Liver (tissue), 9 donors: Measurements from ENCODE around the gene SLC35A3. TPM values are rescaled to one million over a fixed set of nuclear protein-coding genes. Genes with fewer than 3 reads are reported as not detected.
"Not testable (repeated sequence)": the region's sequence is repeated elsewhere in the genome, so short reads cannot be mapped to it uniquely, and the experiment has no call there.

Experiments used
- DNase-seq: peaks from one replicate; pipeline ENCODE4 v3.0.0-alpha.2; 2017; ENCODE audit warnings: low spot score
- H3K27ac ChIP-seq, 2 donors: one replicate each; pipeline ENCODE4 v1.7.0; 2013; ENCODE audit warnings: inconsistent platforms in 2 of 2, low read length in 2 of 2, control low read depth in 1 of 2, low read depth in 1 of 2, mild to moderate bottlenecking in 1 of 2
- H3K27me3 ChIP-seq, 4 donors: one replicate each; pipeline versions ENCODE4 v1.6.1 to v1.7.0; 2013; ENCODE audit warnings: low read length in 3 of 4, inconsistent platforms in 1 of 4, mild to moderate bottlenecking in 1 of 4, moderate library complexity in 1 of 4; ENCODE audit not compliant: control insufficient read depth in 4 of 4, insufficient read depth in 4 of 4
- H3K36me3 ChIP-seq, 4 donors: one replicate each; pipeline versions ENCODE4 v1.6.1 to v1.7.0; 2013; ENCODE audit warnings: low read length in 3 of 4, mild to moderate bottlenecking in 3 of 4, low read depth in 1 of 4, moderate library complexity in 1 of 4; ENCODE audit not compliant: control insufficient read depth in 4 of 4, insufficient read depth in 3 of 4
- H3K4me1 ChIP-seq, 4 donors: one replicate each; pipeline versions ENCODE4 v1.6.1 to v1.7.0; 2013; ENCODE audit warnings: low read length in 3 of 4, mild to moderate bottlenecking in 3 of 4, moderate library complexity in 1 of 4; ENCODE audit not compliant: control insufficient read depth in 4 of 4, insufficient read depth in 4 of 4
- H3K4me3 ChIP-seq, 3 donors: one replicate each; pipeline versions ENCODE4 v1.6.1 to v1.7.0; 2013; ENCODE audit warnings: low read length in 3 of 3, control low read depth in 1 of 3, low read depth in 1 of 3, mild to moderate bottlenecking in 1 of 3
- H3K9ac ChIP-seq, 2 donors: one replicate each; pipeline ENCODE4 v1.7.0; 2013; ENCODE audit warnings: low read length in 2 of 2, mild to moderate bottlenecking in 2 of 2, moderate library complexity in 2 of 2, control low read depth in 1 of 2, low read depth in 1 of 2
- H3K9me3 ChIP-seq, 4 donors: one replicate each; pipeline versions ENCODE4 v1.6.1 to v1.7.0; 2013; ENCODE audit warnings: low read length in 3 of 4; ENCODE audit not compliant: control insufficient read depth in 4 of 4
- CTCF ChIP-seq: fragments of 150-350 bp; IDR thresholded peaks from 2 replicates; pipeline ENCODE4 v1.5.1; 2017; ENCODE audit warnings: improper control_type of control experiment, low read depth, low read length; ENCODE audit not compliant: missing input control
- EGR1 ChIP-seq, 2 donors: IDR thresholded peaks; 2 replicates each; pipeline ENCODE4 v1.6.1; 2016 to 2018; ENCODE audit warnings: antibody characterized with exemption in 2 of 2, low read depth in 2 of 2
- FOXA2 ChIP-seq: IDR thresholded peaks from 2 replicates; pipeline ENCODE4 v1.6.1; 2016; ENCODE audit warnings: antibody characterized with exemption
- HNF4A ChIP-seq, 2 donors: conservative IDR thresholded peaks; 2 replicates each; pipeline ENCODE4 v1.6.1; 2016; ENCODE audit warnings: antibody characterized with exemption in 2 of 2, mild to moderate bottlenecking in 2 of 2
- HNF4G ChIP-seq: IDR thresholded peaks from 2 replicates; pipeline ENCODE4 v1.6.1; 2016; ENCODE audit warnings: antibody characterized with exemption
- JUND ChIP-seq, 2 donors: IDR thresholded peaks; 2 replicates each; pipeline ENCODE4 v1.6.1; 2016; ENCODE audit warnings: antibody characterized with exemption in 2 of 2
- NR2F2 ChIP-seq: IDR thresholded peaks from 2 replicates; pipeline ENCODE4 v1.6.1; 2016; ENCODE audit warnings: antibody characterized with exemption
- RAD21 ChIP-seq, 2 donors: IDR thresholded peaks; 2 replicates each; pipeline ENCODE4 v1.6.1; 2016; ENCODE audit warnings: antibody characterized with exemption in 2 of 2, mild to moderate bottlenecking in 2 of 2
- SP1 ChIP-seq: IDR thresholded peaks from 2 replicates; pipeline ENCODE4 v1.6.1; 2018; ENCODE audit warnings: antibody characterized with exemption, mild to moderate bottlenecking
- YY1 ChIP-seq: IDR thresholded peaks from 2 replicates; pipeline ENCODE4 v1.6.1; 2016; ENCODE audit warnings: antibody characterized with exemption, mild to moderate bottlenecking
- WGBS: extraction: QIAGEN DNeasy Blood & Tissue Kit; methylation state at CpG from one replicate; pipeline ENCODE4 v1.1.7; 2013; 5-methylcytosine and 5-hydroxymethylcytosine counted together
- polyA plus RNA-seq, 2 donors: library from polyadenylated mRNA; stranded (reverse) in 1 of 2; unstranded in 1 of 2; fragments of 200-250 nt in 1 of 2; fragments of >200 nt in 1 of 2; fragmentation: Nextera tagmentation in 1 of 2; extraction: Ambion mirVana in 1 of 2; gene quantifications; one replicate each; pipeline versions ENCODE4 v1.2.1 to v1.2.3, GENCODE V29; 2013 to 2015
- total RNA-seq, 2 donors: library from RNA; depleted of rRNA; stranded (reverse); fragments of >200 nt; gene quantifications; one replicate each; pipeline ENCODE4 v1.2.3, GENCODE V29; 2014
- TF ChIP-seq, protein P1 (sequence below): IDR thresholded peaks from 2 replicates; pipeline ENCODE4 v1.6.1; 2016; ENCODE audit warnings: antibody characterized with exemption
- TF ChIP-seq, protein P2 (sequence below): IDR thresholded peaks from 2 replicates; pipeline ENCODE4 v1.6.1; 2016; ENCODE audit warnings: antibody characterized with exemption
- donor health status: healthy.
- donor health status: healthy.
- donor health status: healthy.
- donor health status: healthy.
- donor health status: healthy.

Gene SLC35A3
- total and polyA plus RNA-seq, 4 donors, result 12.1 to 35.1 (median 14.4) TPM

DNA sequence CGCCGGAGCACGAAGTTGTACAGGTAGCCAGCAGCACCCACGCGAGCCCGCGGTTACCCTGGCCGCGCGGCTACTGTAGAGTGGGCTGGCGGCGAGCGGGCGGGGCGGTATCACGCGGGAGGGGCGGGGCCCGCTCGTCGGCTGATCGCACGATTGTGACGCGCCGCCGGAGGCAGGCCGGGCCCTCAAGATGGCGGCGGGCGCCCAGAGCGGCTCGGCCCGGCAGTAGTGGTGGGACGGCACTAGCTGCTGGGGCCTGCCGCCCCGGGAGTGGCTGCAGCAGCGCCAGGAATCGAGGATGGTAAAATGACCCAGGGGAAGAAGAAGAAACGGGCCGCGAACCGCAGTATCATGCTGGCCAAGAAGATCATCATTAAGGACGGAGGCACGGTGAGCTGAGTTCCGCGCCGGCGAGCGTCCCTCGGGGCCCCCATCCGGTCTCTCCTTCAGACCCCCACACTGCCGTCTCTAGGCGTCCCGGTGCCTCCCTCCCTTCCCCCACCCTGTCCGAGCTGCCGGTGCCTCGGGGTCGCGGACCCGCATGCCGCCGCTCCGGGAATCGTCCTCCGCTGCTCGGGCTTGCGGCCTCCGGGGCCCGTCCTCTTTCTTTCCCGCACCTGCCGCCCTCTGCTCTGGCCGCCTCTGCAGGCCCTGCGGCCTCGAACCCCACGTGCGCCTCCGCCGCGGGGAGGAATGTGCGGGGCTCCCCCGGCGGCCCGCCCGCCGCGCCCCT lies 68.3 kb downstream of the SLC35A3 start (continued):
- peak; percentile 98 for TF ChIP-seq YY1

- Histone ChIP-seq H3K27ac (peak overlapping the region; percentile 89 to 95), H3K4me1 (peaks cover 2 to 21% (median 6%) of the 10 kb centered on the region in 4 donors), H3K4me3 (peak overlapping the region; percentile 67 to 92 (median 92)), H3K36me3 (no peaks in the 10 kb centered on the region), H3K27me3 (no peaks in the 10 kb centered on the region), H3K9me3 (no peaks in the 10 kb centered on the region), H3K9ac (peak overlapping the region; percentile 75 to 96)
- under 1% methylated on average over 37 of the region's 37 CpGs for WGBS
- peak; percentile 74 for DNase-seq
- TF ChIP-seq HNF4G (no peak), SP1 (no peak), YY1 (no peak), JUND (IDR thresholded peaks at IDR 0.05) (no peak), NR2F2 (no peak), HNF4A (conservative IDR thresholded peaks at IDR 0.05) (no peak), CTCF (no peak), FOXA2 (no peak), EGR1 (IDR thresholded peaks at IDR 0.05; ENCODE audit: low read depth in 2 of 2) (no peak)
- TF ChIP-seq, protein P1, sequence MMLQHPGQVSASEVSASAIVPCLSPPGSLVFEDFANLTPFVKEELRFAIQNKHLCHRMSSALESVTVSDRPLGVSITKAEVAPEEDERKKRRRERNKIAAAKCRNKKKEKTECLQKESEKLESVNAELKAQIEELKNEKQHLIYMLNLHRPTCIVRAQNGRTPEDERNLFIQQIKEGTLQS, result no peak
- TF ChIP-seq, protein P2, sequence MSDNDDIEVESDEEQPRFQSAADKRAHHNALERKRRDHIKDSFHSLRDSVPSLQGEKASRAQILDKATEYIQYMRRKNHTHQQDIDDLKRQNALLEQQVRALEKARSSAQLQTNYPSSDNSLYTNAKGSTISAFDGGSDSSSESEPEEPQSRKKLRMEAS, result no peak
Observed at GRCh38 chr1:100038660-100039287, 69.0 kb downstream of the SLC35A3 start.

DNA sequence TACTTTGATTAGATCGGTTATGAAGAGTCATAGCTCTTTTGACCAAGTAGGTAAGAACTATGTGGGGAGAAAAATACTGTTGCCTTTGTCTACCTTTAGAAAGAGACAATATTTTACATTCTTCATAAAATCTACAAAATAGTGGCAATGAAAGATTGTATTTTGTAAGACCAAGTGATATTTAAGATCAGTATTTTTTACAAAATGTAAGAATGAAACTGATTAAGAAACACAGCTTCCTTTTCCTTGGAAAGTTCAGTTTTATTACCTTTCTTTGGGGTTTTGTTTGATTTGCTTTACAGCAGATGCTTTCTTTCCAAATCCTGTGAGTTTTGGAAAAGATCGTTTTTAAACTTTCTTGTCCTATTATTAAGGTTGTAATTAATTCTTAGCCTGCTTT lies 69.8 kb downstream of the SLC35A3 start:
- H3K4me1 ChIP-seq, result peaks cover 2 to 21% (median 6%) of the 10 kb centered on the region in 4 donors
- DNase-seq, result no peak
- H3K27me3 ChIP-seq, result no peaks in the 10 kb centered on the region
- no peaks in the 10 kb centered on the region for H3K9me3 ChIP-seq
- peak overlapping the region; percentile 75 to 96 for H3K9ac ChIP-seq
- 8% methylated on average over 2 of the region's 2 CpGs for WGBS
- H3K36me3 ChIP-seq, result no peaks in the 10 kb centered on the region
- no peak for TF ChIP-seq HNF4G
- no peak overlapping the region for H3K4me3 ChIP-seq
- H3K27ac ChIP-seq, result peak overlapping the region; percentile 89 to 95

DNA sequence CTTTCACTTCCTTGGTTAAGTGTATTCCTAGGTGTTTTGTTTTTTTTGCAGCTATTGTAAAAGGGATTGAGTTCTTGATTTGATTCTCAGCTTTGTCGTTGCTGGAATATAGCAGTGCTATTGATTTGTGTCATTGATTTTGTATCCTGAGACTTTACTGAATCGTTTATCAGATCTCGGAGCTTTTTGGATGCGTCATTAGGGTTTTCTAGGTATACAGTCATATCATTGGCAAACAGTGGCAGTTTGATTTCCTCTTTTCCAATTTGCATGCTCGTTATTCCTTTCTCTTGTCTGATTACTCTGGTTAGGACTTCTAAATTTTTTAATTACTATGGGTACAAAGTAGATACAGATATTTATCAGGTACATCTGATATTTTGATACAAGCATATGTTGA lies 75.4 kb downstream of the SLC35A3 start:
- Histone ChIP-seq H3K27me3 (no peaks in the 10 kb centered on the region), H3K4me1 (peaks cover 0 to 12% (median 4%) of the 10 kb centered on the region in 4 donors), H3K9me3 (no peaks in the 10 kb centered on the region), H3K9ac (no peak overlapping the region), H3K27ac (no peak overlapping the region), H3K36me3 (no peaks in the 10 kb centered on the region), H3K4me3 (no peak overlapping the region)
- 74% methylated on average over 5 of the region's 5 CpGs for WGBS
- DNase-seq, result no peak
- TF ChIP-seq RAD21 (IDR thresholded peaks at IDR 0.05), result no peak

- WGBS, result 90% methylated on average over 11 of the region's 11 CpGs
- not testable (repeated sequence) for H3K27me3 ChIP-seq, H3K4me3 ChIP-seq, DNase-seq, H3K36me3 ChIP-seq, H3K9me3 ChIP-seq, H3K27ac ChIP-seq, H3K9ac ChIP-seq
- peaks cover 0 to 11% (median 2%) of the 10 kb centered on the region in 4 donors for H3K4me1 ChIP-seq
Observed at GRCh38 chr1:100047235-100047708, 77.5 kb downstream of the SLC35A3 start.
